OCI-LY7 (cell line): ENCODE data around the gene S100B. TPM values are rescaled to one million over a fixed set of nuclear protein-coding genes. Genes with fewer than 3 reads are reported as not detected.

Experiments
- BruUV-seq: library from RNA; stranded (reverse); fragments of 400-500 nt; replicated peaks from 2 replicates; lab custom pipeline; 2021; lab: Mats Ljungman, UMichigan
- CTCF ChIA-PET: fragments of 300-600 bp; sonication (Branson Sonifier 250); formaldehyde crosslinking; loops from one replicate; lab custom pipeline; 2022; ENCODE audit warnings: antibody characterized with exemption; ENCODE audit not compliant: unreplicated experiment; lab: Charles Lee
- POLR2A ChIA-PET: fragments of 300-600 bp; sonication (Branson Sonifier 250); formaldehyde crosslinking; loops from one replicate; lab custom pipeline; 2022; ENCODE audit warnings: antibody characterized with exemption; lab: Charles Lee
- DNase-seq: peaks from one replicate; pipeline ENCODE4 v3.0.0-alpha.2; 2015; ENCODE audit warnings: low spot score
- H2AFZ ChIP-seq: fragments of 200-600 bp; sonication (generic), shearing (Covaris generic); 2 replicates; pipeline ENCODE4 v1.6.1; 2014; ENCODE audit warnings: mild to moderate bottlenecking, antibody characterized with exemption, low read length, moderate library complexity
- H3K27ac ChIP-seq: fragments of 200-600 bp; sonication (generic); 2 replicates; pipeline ENCODE4 v1.5.1; 2014; ENCODE audit warnings: mixed run types, low read depth, mild to moderate bottlenecking, moderate library complexity, low read length, inconsistent platforms; ENCODE audit not compliant: poor library complexity, severe bottlenecking
- H3K36me3 ChIP-seq: fragments of 200-600 bp; sonication (generic); 2 replicates; pipeline ENCODE4 v1.6.1; 2014; ENCODE audit warnings: mild to moderate bottlenecking, antibody characterized with exemption, low read length, moderate library complexity, mixed read lengths; ENCODE audit not compliant: insufficient read depth
- H3K4me1 ChIP-seq: fragments of 200-600 bp; sonication (generic); 2 replicates; pipeline ENCODE4 v1.5.1; 2014; ENCODE audit warnings: mild to moderate bottlenecking, low read length; ENCODE audit not compliant: insufficient read depth, poor library complexity, severe bottlenecking
- H3K4me2 ChIP-seq: fragments of 200-600 bp; sonication (generic); 2 replicates; pipeline ENCODE4 v1.6.1; 2014; ENCODE audit warnings: mild to moderate bottlenecking, low read length
- H3K4me3 ChIP-seq: fragments of 200-600 bp; sonication (generic); 2 replicates; pipeline ENCODE4 v1.5.1; 2014; ENCODE audit warnings: mild to moderate bottlenecking, low read depth, low read length; ENCODE audit not compliant: poor library complexity, severe bottlenecking
- H3K79me2 ChIP-seq: fragments of 200-600 bp; sonication (generic); 2 replicates; pipeline ENCODE4 v1.6.1; 2016; ENCODE audit warnings: low read depth, mild to moderate bottlenecking, low read length, moderate library complexity, mixed read lengths; ENCODE audit not compliant: insufficient read depth
- H3K9me2 ChIP-seq: fragments of 200-600 bp; sonication (generic); 2 replicates; pipeline ENCODE4 v1.6.1; 2016; ENCODE audit warnings: mild to moderate bottlenecking, low read length, mixed read lengths; ENCODE audit not compliant: insufficient read depth
- H3K9me3 ChIP-seq: fragments of 200-600 bp; sonication (generic); 2 replicates; pipeline ENCODE4 v1.6.1; 2014; ENCODE audit warnings: mild to moderate bottlenecking, mixed run types, low read length, mixed read lengths
- H4K20me1 ChIP-seq: fragments of 200-600 bp; sonication (generic); 2 replicates; pipeline ENCODE4 v1.6.1; 2014; ENCODE audit warnings: mild to moderate bottlenecking, antibody characterized with exemption, low read length, moderate library complexity, mixed read lengths; ENCODE audit not compliant: insufficient read depth
- EZH2phosphoT487 ChIP-seq: fragments of 200-600 bp; sonication (generic); IDR thresholded peaks from 2 replicates; pipeline ENCODE4 v1.6.1; 2018; ENCODE audit warnings: low read depth, borderline replicate concordance, mild to moderate bottlenecking, mixed run types, antibody characterized with exemption, low read length, moderate library complexity, mixed read lengths
- intact Hi-C: fragments of 100-400 bp; cut with micrococcal nuclease; formaldehyde crosslinking; loops from one replicate; pipeline ENCODE4 v1.10.0; 2022; ENCODE audit not compliant: unreplicated experiment
- total RNA-seq, 2 experiments: library from RNA; depleted of rRNA in 1 of 2; stranded (reverse); fragments of >200 nt in 1 of 2; shearing (Covaris generic) in 1 of 2; gene quantifications; 2 replicates each; pipeline ENCODE4 v1.2.3, GENCODE V29; 2014 to 2022
- TF ChIP-seq, protein P1 (sequence below): fragments of 200-600 bp; sonication (generic); conservative IDR thresholded peaks from 2 replicates; pipeline ENCODE4 v1.5.1; 2014; ENCODE audit warnings: mild to moderate bottlenecking, antibody characterized with exemption, low read length, moderate library complexity, mixed read lengths

Gene S100B
- total RNA-seq, 2 experiments from 2014 or later: not detected

DNA sequence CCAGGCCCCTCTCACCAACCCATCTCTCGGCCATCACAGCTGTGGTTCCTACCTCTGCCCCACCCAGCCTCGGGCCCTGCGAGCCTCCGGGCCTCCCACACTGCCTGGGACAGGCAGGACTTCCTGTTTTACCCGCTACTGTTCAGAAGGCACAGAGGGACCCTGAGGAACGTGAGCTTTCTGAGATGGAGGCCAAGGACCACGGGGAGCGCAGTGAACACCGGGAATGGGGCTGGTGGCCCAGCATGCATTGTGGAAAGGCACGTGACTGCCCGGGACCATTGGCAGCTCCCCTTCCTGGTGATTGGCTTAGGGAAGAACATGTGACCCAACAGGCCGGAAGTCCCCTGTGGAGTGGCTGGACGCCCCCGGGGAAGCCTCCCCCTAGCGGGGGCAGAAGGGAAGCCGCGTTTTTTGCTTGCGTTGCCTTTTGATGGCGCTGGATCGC, 7.0 kb downstream of the S100B start:
- H3K4me2 ChIP-seq: no peak overlapping the region
- ChIA-PET POLR2A (no interaction called here), CTCF (no interaction called here)
- H3K4me1 ChIP-seq: no peaks in the 10 kb centered on the region
- TF ChIP-seq, protein P1, sequence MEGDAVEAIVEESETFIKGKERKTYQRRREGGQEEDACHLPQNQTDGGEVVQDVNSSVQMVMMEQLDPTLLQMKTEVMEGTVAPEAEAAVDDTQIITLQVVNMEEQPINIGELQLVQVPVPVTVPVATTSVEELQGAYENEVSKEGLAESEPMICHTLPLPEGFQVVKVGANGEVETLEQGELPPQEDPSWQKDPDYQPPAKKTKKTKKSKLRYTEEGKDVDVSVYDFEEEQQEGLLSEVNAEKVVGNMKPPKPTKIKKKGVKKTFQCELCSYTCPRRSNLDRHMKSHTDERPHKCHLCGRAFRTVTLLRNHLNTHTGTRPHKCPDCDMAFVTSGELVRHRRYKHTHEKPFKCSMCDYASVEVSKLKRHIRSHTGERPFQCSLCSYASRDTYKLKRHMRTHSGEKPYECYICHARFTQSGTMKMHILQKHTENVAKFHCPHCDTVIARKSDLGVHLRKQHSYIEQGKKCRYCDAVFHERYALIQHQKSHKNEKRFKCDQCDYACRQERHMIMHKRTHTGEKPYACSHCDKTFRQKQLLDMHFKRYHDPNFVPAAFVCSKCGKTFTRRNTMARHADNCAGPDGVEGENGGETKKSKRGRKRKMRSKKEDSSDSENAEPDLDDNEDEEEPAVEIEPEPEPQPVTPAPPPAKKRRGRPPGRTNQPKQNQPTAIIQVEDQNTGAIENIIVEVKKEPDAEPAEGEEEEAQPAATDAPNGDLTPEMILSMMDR: no peak
- TF ChIP-seq EZH2phosphoT487: no peak
- H3K4me3 ChIP-seq: no peak overlapping the region
- intact Hi-C loops: no loop called here
- no peaks in the 10 kb centered on the region for H3K36me3 ChIP-seq
- H3K9me2 ChIP-seq: no peaks in the 10 kb centered on the region
- H4K20me1 ChIP-seq: no peaks in the 10 kb centered on the region
- BruUV-seq: no TSS peak
- H3K79me2 ChIP-seq: no peaks in the 10 kb centered on the region
- no peak overlapping the region for H2AFZ ChIP-seq
- H3K9me3 ChIP-seq: 0 out of 2 replicates have a peak, but pooled peaks cover 10% of the 10 kb centered on the region
- no peak for DNase-seq
- H3K27ac ChIP-seq: no peak overlapping the region

DNA sequence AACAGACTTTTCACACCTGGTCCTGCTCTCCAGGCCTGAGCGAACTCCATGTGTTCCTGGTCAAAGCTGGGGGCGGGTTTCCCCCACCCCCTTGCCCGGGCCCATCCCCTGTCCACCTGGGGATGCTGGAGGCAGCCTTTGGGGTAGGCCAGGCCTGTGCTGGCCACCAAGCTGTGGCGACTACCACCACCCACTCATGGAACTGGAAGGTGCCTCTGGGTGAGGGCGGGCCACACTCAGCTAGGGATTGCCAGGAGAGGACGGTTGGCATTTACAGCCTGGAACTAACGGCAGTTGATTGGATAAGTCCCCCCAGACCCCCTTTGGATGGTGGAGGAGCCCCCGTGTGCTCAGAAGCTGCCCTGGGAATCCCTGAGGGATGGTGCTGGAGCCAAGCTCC, 7.9 kb downstream of the S100B start:
- 0 out of 2 replicates have a peak, but pooled peaks cover 10% of the 10 kb centered on the region for H3K9me3 ChIP-seq
- BruUV-seq: no TSS peak
- no peaks in the 10 kb centered on the region for H3K9me2 ChIP-seq
- no peaks in the 10 kb centered on the region for H3K4me1 ChIP-seq
- ChIA-PET POLR2A (no interaction called here), CTCF (no interaction called here)
- no peak overlapping the region for H3K4me2 ChIP-seq
- no peaks in the 10 kb centered on the region for H3K79me2 ChIP-seq
- H3K36me3 ChIP-seq: no peaks in the 10 kb centered on the region
- no peaks in the 10 kb centered on the region for H4K20me1 ChIP-seq
- TF ChIP-seq, protein P1: no peak
- TF ChIP-seq EZH2phosphoT487: no peak
- intact Hi-C loops: no loop called here
- DNase-seq: no peak
- H2AFZ ChIP-seq: no peak overlapping the region
- H3K4me3 ChIP-seq: no peak overlapping the region
- no peak overlapping the region for H3K27ac ChIP-seq

- no peak overlapping the region for H3K4me2 ChIP-seq
- no TSS peak for BruUV-seq
- POLR2A ChIA-PET: no interaction called here
Observed at GRCh38 chr21:46596201-46596600, 8.7 kb downstream of the S100B start.

More at GRCh38 chr21:46596201-46596600, 8.7 kb downstream of the S100B start:
- intact Hi-C loops: no loop called here
- no peaks in the 10 kb centered on the region for H3K36me3 ChIP-seq
- H3K4me1 ChIP-seq: no peaks in the 10 kb centered on the region
- H3K79me2 ChIP-seq: no peaks in the 10 kb centered on the region
- H3K9me2 ChIP-seq: no peaks in the 10 kb centered on the region
- CTCF ChIA-PET: no interaction called here
- no peak overlapping the region for H3K27ac ChIP-seq
- H4K20me1 ChIP-seq: no peaks in the 10 kb centered on the region
- 0 out of 2 replicates have a peak, but pooled peaks cover 10% of the 10 kb centered on the region for H3K9me3 ChIP-seq
- H2AFZ ChIP-seq: no peak overlapping the region
- no peak for DNase-seq
- no peak for TF ChIP-seq EZH2phosphoT487
- TF ChIP-seq, protein P1: no peak
- no peak overlapping the region for H3K4me3 ChIP-seq
